HG03469 (cell line): ENCODE data around the gene ALDH7A1.
"Not testable (repeated sequence)": the region's sequence is repeated elsewhere in the genome, so short reads cannot be mapped to it uniquely, and the experiment has no call there.

Experiments used
- ATAC-seq: cut with Tn5 transposase; IDR thresholded peaks from one replicate; pipeline ENCODE4 v1.9.1; 2021; ENCODE audit warnings: mild to moderate bottlenecking, moderate library complexity, moderate number of reproducible peaks; ENCODE audit not compliant: unreplicated experiment

ALDH7A1 gene

DNA sequence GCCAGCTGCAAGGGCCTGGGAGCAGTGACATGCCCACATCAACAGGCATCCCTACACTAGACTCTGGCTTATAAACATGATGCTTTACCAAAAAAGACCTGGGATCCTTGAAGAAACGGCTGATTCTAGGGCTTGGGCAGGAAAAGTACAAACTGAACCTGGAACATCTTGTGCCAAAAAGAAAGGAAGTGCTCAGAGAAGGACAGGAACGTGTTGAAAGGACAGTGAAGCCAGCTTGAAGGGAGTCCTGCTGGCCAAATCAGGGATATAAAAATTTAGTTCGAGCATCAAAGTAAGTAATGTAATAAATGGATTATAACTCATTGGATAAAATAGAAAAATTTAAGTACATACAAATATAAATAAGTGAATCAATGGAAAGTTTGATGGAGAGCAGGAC lies 58.1 kb downstream of the ALDH7A1 start:
- ATAC-seq: no peak

GRCh38 chr5:126535856-126536545 lies 59.0 kb downstream of the ALDH7A1 start:
- no peak for ATAC-seq

DNA sequence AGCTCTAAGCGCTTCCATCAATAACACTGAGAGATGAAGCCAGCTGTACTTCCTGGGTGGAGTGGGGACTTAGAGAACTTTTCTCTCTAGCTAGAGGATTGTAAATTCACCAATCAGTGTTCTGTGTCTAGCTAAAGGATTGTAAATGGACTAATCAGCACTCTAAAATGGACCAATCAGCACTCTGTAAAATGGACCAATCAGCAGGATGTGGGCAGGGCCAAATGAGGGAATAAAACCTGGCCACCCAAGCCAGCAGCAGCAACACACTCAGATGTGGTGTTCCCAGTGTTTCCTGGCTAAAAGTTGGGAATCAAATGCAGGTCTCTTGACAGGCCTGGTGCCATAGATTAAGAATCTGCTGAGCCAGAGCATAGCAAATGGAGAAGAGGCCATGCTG lies 60.5 kb downstream of the ALDH7A1 start:
- ATAC-seq: no peak

GRCh38 chr5:126531543-126532120 lies 63.4 kb downstream of the ALDH7A1 start:
- ATAC-seq: no peak

DNA sequence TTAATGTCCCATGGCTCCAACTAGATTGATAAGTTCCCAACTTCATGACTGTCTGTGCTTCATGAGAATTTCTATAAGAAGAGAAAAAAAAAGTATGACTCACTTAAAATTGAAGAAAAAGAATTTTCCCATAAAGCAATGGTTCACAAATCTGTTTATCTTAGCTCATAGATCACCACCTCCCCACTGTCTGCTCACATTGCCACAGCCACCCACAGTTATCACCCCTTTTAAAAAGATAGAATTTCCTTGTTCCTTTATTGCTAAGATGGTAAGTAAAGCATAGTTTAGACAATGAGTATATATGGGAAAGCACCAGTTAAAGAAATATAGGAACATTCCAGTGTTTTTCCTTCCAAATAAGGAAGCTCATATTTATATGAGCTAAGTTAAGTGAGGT lies 67.1 kb downstream of the ALDH7A1 start:
- no peak for ATAC-seq

GRCh38 chr5:126527158-126527557 lies 67.9 kb downstream of the ALDH7A1 start:
- ATAC-seq: no peak

GRCh38 chr5:126526493-126526892 lies 68.5 kb downstream of the ALDH7A1 start:
- ATAC-seq: no peak

DNA sequence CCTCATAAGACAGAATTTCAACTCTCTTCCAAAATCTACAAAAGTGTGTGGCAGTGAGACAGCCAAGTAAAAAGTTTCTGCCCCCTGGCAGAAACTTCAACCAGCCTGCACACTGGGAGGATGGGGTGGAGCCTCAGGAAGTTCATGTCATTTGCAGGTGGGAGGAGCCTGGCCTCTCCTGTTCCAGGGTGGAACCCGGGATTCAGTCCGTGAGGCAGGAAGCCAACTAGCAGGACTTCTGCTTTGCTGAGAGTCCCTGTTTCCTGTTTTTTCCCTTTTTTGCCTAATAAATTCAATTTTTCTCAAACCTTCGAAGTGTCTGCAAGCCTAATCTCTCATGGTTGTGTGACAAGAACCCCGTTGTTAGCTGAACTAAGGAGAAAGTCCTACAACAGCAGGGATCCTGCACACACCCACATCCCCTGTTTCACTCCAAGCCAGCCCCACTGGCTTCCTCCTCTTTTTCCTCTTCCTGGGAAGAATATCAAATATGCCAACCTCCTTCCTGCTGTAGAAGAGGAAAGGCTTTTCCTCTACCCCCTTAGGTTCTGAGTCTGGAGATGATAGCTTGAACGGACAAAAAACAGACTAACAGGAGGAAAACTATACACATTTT lies 69.3 kb downstream of the ALDH7A1 start:
- no peak for ATAC-seq

DNA sequence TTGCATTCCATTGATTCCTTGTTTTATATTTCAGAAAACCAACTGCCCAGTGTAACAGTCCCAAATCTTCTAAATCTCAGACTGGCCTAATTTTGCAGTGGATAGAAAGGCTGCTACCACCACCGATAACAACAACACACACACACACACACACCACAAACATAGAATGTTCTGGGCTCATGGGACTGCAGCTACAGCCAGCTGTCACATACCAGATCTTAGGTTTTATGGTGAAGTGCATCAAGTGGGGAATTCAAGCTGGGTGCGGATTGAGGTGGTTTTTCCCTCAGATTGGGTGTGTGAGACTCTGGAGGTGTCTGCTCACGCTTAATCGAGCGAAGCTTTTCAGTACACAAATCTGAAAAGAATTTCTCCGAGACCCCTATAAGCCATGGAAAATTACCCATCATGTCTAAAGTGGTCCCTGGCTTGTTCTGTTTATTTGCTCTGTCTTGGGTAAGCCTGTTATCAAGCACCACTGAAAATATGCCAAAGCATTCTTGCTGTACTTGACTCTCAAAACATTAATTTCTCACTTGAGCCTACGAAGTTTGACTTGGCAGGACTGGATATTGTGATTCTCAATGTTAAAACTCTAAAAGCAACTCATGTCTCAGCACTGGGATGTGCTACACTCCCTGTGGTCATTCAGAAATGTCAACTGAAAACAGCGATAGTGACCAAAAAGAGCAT lies 71.1 kb downstream of the ALDH7A1 start:
- ATAC-seq: no peak

- ATAC-seq: no peak
These were observed 73.9 kb downstream of the ALDH7A1 start for GRCh38 chr5:126521130-126521529.

DNA sequence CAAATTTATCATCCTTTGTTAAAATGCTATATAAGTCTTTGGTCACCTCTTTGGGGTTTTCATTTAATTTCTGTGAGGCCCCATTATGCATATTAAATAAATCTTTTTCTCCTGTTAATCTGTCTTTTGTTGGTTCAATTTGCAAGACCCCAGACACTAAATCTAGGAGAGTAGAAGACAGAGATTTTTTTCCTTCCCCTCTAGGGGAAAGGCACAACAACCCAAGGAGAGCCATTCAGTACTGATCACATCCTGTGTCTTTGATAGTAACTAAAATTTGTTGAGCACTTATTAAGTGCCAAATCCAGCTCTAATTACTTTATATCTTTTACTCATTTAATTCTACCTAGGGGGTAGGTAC lies 74.4 kb downstream of the ALDH7A1 start:
- ATAC-seq: no peak

- ATAC-seq: no peak
These were observed 75.1 kb downstream of the ALDH7A1 start for GRCh38 chr5:126519637-126520592.

GRCh38 chr5:126519223-126519622 lies 75.8 kb downstream of the ALDH7A1 start:
- not testable (repeated sequence) for ATAC-seq

GRCh38 chr5:126516852-126517251 lies 78.2 kb downstream of the ALDH7A1 start:
- ATAC-seq: no peak

DNA sequence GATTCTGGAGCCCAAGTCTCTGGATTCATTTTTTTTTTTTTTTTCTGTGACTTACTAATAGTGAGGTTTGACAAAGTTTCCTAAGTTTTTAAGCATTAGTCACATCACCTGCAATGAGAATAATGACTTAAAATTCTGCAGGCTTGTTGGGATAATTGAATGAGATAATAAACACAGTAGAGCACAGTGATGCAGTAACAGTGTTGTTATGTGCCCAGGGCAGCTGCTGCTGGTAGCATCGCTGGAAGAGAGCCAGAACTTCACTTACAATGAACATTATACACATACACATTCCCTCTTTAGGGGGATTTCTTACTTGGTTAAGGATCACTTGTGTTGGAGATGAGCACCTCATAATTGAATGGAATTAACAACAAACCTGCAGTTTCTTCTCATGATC lies 78.9 kb downstream of the ALDH7A1 start:
- no peak for ATAC-seq

DNA sequence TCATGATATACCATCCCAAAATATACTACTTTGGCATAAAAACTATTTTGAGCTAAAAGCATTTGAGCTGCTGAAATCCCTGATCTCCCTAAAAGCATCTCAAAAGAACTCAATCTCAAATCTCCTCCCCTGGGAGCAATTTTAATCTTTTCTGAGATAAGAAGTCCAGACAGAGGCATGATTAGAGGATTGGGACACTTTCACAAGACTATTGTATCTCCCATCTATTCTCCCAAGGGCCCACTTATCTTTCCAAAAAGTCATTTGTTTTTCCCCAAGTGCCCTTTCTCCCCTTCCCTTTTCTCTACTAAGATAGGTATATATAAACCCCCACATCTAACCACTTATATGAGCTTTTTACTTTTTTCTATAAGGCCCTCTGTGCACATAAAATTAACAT lies 79.7 kb downstream of the ALDH7A1 start:
- no peak for ATAC-seq

DNA sequence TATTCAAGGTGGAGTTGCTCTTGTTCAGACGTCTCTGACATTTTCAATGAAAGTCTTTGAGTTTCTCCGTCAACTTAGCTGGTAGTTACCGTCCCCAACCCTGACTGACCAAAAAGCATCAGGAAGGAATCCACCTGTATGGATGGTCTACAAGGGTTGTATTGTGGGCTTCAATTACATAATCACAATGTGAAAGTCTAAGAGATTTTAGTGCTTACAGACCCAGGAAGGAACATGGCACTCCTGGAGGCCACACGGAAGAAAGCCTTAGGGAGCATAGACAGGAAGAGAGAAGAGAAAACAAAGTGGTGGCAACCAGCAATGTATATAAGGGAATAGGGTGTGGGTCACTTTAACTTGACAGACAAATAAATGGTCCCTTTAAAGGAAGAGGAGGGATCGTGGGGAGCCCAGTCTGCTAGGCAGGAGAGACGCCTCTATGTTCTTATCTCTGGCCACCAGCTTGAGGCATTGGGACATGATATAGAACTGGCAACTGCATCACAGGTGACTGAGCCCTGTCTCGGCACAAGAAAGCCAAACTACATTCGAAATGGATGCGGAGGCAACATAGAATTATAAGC lies 80.4 kb downstream of the ALDH7A1 start:
- ATAC-seq: no peak

DNA sequence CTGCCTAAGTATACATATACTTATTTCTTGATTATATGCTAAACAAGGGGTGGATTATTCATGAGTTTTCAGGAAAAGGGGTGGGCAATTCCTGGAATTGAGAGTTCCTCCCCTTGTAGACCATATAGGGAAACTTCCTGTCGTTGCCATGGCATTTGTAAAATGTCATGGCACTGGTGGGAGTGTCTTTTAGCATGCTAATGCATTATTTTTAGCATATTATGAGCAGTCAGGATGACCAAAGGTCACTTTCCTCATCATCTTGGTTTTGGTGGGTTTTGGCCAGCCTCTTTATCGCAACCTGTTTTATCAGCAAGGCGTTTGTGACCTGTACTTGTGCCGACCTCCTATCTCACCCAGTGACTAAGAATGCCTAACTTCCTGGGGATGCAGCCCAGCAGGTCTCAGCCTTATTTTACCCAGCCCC lies 80.9 kb downstream of the ALDH7A1 start:
- no peak for ATAC-seq

DNA sequence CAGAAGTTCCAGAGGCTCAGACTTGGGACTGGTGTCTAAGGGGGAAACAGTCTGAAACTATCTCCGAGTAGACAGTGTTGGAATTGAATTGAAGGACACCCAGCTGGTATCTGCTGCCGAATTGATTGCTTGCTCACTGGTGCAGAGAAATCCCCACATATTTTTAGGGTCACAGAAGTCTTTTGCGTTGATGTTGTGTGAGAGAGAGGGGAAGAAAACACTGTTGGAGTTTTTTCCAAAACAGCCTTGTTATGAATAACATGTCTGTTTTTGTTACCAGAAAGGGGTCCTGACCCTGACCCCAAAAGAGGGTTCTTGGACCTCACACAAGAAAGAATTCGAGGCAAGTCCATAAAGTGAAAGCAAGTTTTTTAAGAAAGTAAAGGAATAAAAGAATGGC lies 81.3 kb downstream of the ALDH7A1 start:
- ATAC-seq: no peak

DNA sequence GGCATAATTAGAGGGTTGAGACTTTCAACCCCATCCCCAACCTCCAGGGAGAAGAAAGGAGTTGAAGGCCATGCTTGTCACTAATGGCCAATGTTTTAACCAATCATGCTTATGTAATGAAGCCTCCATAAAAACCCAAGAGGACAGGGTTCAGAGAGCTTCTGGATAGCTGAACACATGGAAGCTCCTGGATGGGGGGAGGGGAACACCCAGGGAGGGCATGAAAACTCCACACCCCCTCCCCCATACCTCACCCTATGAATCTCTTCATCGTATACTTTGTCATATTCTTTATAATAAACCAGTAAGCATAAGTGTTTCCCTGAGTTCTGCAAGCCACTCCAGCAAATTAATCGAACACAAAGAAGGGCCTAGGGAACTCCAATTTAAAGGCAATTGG lies 81.7 kb downstream of the ALDH7A1 start:
- ATAC-seq: no peak
